Cardiac fibroblast (primary cell): Measurements from ENCODE around the gene PRR16.
A peak's percentile ranks its signal among the peaks of the same experiment; 100 is the strongest.

Source experiments
- DNase-seq, 2 donors: peaks; one replicate each; pipeline versions ENCODE4 v3.0.0 to v3.0.0-alpha.2; 2010; ENCODE audit warnings: low read depth in 2 of 2
- H3K4me3 ChIP-seq, 2 donors: replicated peaks in 1 of 2; 1 replicate in 1 of 2; 2 replicates in 1 of 2; pipeline ENCODE4 v1.5.1; 2011; ENCODE audit warnings: low read depth in 2 of 2, low read length in 2 of 2, mild to moderate bottlenecking in 2 of 2, moderate library complexity in 1 of 2
- TF ChIP-seq, protein P1 (sequence below): IDR thresholded peaks from one replicate; pipeline ENCODE4 v1.5.1; 2011; ENCODE audit warnings: low read depth, mild to moderate bottlenecking, low read length, inconsistent platforms

PRR16 gene

DNA sequence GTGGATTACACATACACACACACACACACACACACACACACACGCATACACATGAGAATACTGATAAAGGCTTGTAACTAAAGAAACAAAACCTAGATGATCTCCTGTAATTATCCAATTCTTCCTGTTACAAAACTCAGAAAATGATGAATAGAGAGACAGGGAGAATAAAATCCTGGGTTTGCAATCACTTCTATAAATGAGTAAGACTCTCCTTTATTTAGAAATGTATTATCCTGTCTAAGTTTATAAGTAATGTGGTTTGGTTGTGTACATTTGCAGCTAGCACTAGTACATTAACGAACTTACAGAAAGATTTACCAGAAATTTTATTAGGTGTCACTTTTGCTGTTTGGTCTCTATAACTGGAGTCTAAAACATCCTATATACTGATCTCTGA lies 2.8 kb upstream of the PRR16 start:
- no peak for DNase-seq
- H3K4me3 ChIP-seq: no peak overlapping the region
- TF ChIP-seq, protein P1, sequence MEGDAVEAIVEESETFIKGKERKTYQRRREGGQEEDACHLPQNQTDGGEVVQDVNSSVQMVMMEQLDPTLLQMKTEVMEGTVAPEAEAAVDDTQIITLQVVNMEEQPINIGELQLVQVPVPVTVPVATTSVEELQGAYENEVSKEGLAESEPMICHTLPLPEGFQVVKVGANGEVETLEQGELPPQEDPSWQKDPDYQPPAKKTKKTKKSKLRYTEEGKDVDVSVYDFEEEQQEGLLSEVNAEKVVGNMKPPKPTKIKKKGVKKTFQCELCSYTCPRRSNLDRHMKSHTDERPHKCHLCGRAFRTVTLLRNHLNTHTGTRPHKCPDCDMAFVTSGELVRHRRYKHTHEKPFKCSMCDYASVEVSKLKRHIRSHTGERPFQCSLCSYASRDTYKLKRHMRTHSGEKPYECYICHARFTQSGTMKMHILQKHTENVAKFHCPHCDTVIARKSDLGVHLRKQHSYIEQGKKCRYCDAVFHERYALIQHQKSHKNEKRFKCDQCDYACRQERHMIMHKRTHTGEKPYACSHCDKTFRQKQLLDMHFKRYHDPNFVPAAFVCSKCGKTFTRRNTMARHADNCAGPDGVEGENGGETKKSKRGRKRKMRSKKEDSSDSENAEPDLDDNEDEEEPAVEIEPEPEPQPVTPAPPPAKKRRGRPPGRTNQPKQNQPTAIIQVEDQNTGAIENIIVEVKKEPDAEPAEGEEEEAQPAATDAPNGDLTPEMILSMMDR: no peak

DNA sequence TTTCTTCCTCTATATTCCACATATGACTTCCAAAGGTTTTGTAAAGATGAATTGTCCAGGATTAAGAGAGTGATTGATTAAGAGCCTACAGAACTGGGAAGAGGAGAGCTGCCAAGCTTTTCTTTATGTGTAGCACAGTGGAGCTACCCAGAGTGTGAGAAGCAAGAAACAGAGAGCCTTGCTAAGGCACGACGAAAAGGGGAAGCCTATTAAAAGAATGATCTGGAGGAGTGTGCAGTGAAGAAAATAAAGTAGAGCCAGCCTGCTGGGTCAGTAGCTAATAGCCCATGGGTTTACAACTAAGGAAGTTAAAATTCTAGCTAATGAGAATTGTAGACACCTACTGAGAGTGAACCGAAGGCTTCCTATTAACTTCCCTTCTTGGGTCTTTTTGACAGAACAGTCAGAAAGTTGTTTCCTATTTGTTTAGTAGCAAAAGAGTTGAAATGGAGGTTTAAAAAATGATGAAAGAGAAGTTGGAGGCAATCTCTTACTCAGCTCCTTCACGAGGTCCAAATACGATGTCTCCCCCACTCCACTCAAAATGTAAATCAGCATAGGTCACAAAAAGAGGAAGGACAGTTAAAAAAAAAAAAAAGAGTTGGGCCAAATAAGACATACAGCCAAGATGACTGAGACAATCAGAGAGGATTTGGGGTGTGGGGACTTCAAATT lies 957 bp upstream of the PRR16 start:
- H3K4me3 ChIP-seq: no peak overlapping the region
- no peak for DNase-seq
- TF ChIP-seq, protein P1: no peak

DNA sequence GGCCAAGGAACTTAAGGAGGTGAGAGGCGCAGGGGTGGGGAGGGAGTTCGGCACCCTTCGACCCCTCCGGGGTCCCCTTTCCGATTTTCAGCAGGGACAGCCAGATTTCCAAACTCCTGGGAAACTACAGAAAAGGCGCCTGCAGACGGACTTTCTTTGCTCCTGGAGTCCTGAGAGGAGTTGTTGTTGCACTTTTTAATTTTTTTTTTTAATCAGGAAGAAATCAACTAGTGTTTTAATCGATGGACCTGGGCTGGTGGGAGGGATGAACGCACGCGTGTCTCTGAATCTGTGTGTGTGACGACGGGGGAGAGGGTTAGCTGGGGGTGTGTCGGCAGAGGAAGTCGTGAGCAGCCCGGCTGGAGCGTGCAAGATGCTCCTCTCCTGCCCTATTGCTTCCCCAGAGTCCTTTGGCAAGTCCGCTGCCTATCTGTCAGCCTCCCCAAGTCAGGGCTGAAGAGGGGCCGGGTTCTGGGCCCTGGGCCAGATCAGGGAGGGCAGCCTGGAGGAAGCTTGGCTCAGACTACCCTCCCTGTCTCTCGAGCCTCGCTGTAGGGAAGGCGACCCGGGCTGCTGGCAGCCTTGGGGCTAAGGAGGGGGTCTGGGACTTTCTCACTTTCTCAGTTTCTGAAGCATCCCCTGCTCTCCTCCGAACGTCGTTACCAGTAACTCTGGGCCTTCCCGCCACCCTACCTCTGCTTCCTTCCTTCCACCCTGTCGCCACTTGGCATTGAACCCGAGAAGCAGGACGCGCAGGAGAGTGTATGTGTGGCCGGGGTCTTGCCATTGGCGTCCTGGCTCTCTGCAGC lies 731 bp downstream of the PRR16 start:
- TF ChIP-seq, protein P1: no peak
- DNase-seq: peak; percentile 68 to 73
- peak overlapping the region; percentile 85 to 89 for H3K4me3 ChIP-seq

DNA sequence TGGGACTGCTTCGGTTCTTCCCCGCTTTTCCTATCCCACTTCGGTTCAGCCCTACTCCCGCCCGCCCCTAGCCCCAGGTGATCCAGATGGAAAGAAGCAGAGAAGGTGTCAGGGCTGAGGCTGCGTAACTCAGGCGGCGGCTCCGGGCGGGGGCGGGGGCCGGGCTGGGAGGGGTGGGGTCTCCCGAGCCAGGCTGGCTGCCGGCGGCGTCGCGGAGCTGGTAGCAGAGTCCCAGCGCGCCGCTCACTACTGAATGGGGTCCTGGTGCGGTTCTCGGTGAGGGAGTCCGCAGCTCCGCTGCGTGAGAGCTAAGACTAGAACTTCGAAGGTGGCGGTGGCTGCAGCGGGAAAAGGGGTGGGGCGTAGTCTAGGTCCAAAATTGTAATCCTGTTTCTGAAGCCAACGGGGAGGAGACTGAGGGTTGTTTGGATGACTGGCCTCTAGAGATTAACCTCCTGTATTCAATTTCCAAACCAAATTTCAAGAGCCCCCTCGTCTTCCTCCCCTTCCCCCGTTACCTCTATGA lies 1.4 kb downstream of the PRR16 start:
- TF ChIP-seq, protein P1: no peak
- H3K4me3 ChIP-seq: peak overlapping the region; percentile 85 to 89
- peak; percentile 68 for DNase-seq

DNA sequence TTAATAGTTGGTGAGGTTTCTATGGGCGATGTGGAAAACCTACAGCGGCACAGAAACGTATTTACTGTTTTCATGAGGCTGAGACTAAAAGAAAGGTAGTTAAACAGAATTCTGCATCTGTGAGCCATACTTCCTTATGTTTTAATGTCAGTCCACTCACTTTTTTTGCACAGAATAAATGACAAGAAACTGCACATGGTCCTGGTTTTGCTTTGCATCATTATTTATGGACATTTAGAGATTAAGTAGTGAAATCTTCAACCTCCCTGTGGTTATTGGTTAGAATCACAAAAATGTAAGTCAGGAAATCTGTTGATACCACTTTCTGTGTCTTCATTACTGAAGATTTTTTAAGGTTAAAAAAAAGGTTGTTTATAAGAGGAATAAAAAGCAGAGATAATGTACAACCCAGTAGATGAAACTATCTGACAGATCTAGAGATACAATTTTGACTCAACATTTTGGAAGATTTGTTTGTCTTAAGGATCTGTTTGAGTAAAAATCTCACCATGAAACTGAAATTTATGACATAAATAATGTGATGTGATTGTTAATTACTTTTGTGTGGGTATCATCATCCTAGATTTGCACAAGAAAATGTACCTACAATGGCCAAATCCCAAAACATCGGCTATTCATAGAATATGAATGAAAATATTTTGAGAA lies 2.4 kb downstream of the PRR16 start:
- H3K4me3 ChIP-seq: peak overlapping the region; percentile 85 to 89
- DNase-seq: no peak
- TF ChIP-seq, protein P1: no peak

DNA sequence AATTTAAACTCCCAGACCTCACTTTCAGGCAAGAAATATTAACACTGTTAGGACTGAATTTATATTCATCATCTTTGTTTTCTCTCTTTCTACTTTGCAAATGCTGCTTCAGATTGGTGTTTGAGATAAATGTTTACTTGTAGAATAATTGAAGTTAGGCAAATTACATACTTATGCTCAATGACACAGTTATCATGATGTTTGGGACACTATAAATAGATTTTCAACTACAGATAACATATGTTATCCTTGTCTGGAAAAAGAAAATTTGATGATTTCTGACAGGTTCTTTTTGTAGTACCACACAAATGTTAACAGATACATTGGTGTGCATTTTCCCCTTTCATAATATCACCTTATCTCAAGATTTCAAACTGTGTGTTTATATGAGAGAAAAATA lies 7.9 kb downstream of the PRR16 start:
- TF ChIP-seq, protein P1: no peak
- no peak overlapping the region for H3K4me3 ChIP-seq
- DNase-seq: no peak
